Measurements from ENCODE around the gene SETD7. TPM values are rescaled to one million over a fixed set of nuclear protein-coding genes. Genes with fewer than 3 reads are reported as not detected.

The SETD7 gene
- total RNA-seq, 1 experiment from 2014 or later: 52.8 TPM

GRCh38 chr4:139584013-139584412 is 28.0 kb upstream of the SETD7 start:
- H3K27ac ChIP-seq (ENCODE audit: low read depth, low read length, poor library complexity, severe bottlenecking): no peak overlapping the region
- H3K4me3 ChIP-seq (ENCODE audit: low read depth, low read length, poor library complexity, severe bottlenecking): no peak overlapping the region
- H3K36me3 ChIP-seq (ENCODE audit: insufficient read depth, low read length, poor library complexity, severe bottlenecking): no peaks in the 10 kb centered on the region
- no peaks in the 10 kb centered on the region for H3K27me3 ChIP-seq (replicated peaks; ENCODE audit: insufficient read depth, low read depth, low read length, poor library complexity)
- no peaks in the 10 kb centered on the region for H3K4me1 ChIP-seq (ENCODE audit: insufficient read depth, low read length, poor library complexity, severe bottlenecking)
- ChIA-PET CTCF (no interaction called here), POLR2A (ENCODE audit: low non-redundant PET) (no interaction called here)
- H3K9me3 ChIP-seq (ENCODE audit: low read depth, low read length, poor library complexity, severe bottlenecking): no peaks in the 10 kb centered on the region
- TF ChIP-seq EZH2 (IDR thresholded peaks at IDR 0.05; ENCODE audit: borderline replicate concordance, low read depth, low read length, poor library complexity, severe bottlenecking): no peak
- no peak for TF ChIP-seq CTCF (conservative IDR thresholded peaks at IDR 0.05; ENCODE audit: low read depth, low read length)
- no TSS peak for BruUV-seq (replicated peaks)
- no peak for DNase-seq (ENCODE audit: low spot score)
- intact Hi-C loops (cut with micrococcal nuclease; ENCODE audit: unreplicated experiment): no loop called here

GRCh38 chr4:139582044-139582443 is 26.0 kb upstream of the SETD7 start:
- POLR2A ChIA-PET (ENCODE audit: low non-redundant PET): no interaction called here
- no TSS peak for BruUV-seq (replicated peaks)
- CTCF ChIA-PET: interaction anchor here (0.6 kb wide), 1 partner anchor 76 kb away, joined by 3 read pairs; no protein-coding TSS in a partner anchor
- no peaks in the 10 kb centered on the region for H3K4me1 ChIP-seq (ENCODE audit: insufficient read depth, low read length, poor library complexity, severe bottlenecking)
- no peaks in the 10 kb centered on the region for H3K27me3 ChIP-seq (replicated peaks; ENCODE audit: insufficient read depth, low read depth, low read length, poor library complexity)
- no peaks in the 10 kb centered on the region for H3K36me3 ChIP-seq (ENCODE audit: insufficient read depth, low read length, poor library complexity, severe bottlenecking)
- intact Hi-C loops (cut with micrococcal nuclease; ENCODE audit: unreplicated experiment): no loop called here
- no peaks in the 10 kb centered on the region for H3K9me3 ChIP-seq (ENCODE audit: low read depth, low read length, poor library complexity, severe bottlenecking)
- H3K4me3 ChIP-seq (ENCODE audit: low read depth, low read length, poor library complexity, severe bottlenecking): no peak overlapping the region
- H3K27ac ChIP-seq (ENCODE audit: low read depth, low read length, poor library complexity, severe bottlenecking): no peak overlapping the region
- DNase-seq (ENCODE audit: low spot score): peak; percentile 45
- TF ChIP-seq CTCF (conservative IDR thresholded peaks at IDR 0.05; ENCODE audit: low read depth, low read length) (peak; percentile 38; the same call in 1 of the 2 replicates), EZH2 (IDR thresholded peaks at IDR 0.05; ENCODE audit: borderline replicate concordance, low read depth, low read length, poor library complexity, severe bottlenecking) (no peak)

- TF ChIP-seq CTCF (conservative IDR thresholded peaks at IDR 0.05; ENCODE audit: low read depth, low read length): no peak
- peaks cover 4% of the 10 kb centered on the region for H3K4me1 ChIP-seq (ENCODE audit: insufficient read depth, low read length, poor library complexity, severe bottlenecking)
- no peak overlapping the region for H3K27ac ChIP-seq (ENCODE audit: low read depth, low read length, poor library complexity, severe bottlenecking)
- no TSS peak for BruUV-seq (replicated peaks)
- intact Hi-C loops (cut with micrococcal nuclease; ENCODE audit: unreplicated experiment): no loop called here
- ChIA-PET CTCF (no interaction called here), POLR2A (ENCODE audit: low non-redundant PET) (no interaction called here)
- no peak for DNase-seq (ENCODE audit: low spot score)
- H3K27me3 ChIP-seq (replicated peaks; ENCODE audit: insufficient read depth, low read depth, low read length, poor library complexity): no peaks in the 10 kb centered on the region
- no peak overlapping the region for H3K4me3 ChIP-seq (ENCODE audit: low read depth, low read length, poor library complexity, severe bottlenecking)
- H3K36me3 ChIP-seq (ENCODE audit: insufficient read depth, low read length, poor library complexity, severe bottlenecking): no peaks in the 10 kb centered on the region
- H3K9me3 ChIP-seq (ENCODE audit: low read depth, low read length, poor library complexity, severe bottlenecking): no peaks in the 10 kb centered on the region
These were observed 25.1 kb upstream of the SETD7 start for GRCh38 chr4:139581096-139581495.

All from A673 (cell line).